Brain microvascular endothelial cell (primary cell): Measurements from ENCODE around the gene PRKG1.

Experiments
- DNase-seq: peaks from one replicate; pipeline ENCODE4 v3.0.0-alpha.2; 2020
- H3K27ac ChIP-seq: fragments of 250-450 bp; sonication (Bioruptor Pico); 2 replicates; pipeline ENCODE4 v1.5.1; 2020; ENCODE audit warnings: mild to moderate bottlenecking, moderate library complexity
- H3K27me3 ChIP-seq: fragments of 250-450 bp; sonication (Bioruptor Pico); replicated peaks from 2 replicates; pipeline ENCODE4 v1.5.1; 2020; ENCODE audit warnings: mild to moderate bottlenecking
- H3K36me3 ChIP-seq: fragments of 250-450 bp; sonication (Bioruptor Pico); replicated peaks from 2 replicates; pipeline ENCODE4 v1.5.1; 2020; ENCODE audit warnings: mild to moderate bottlenecking
- H3K4me3 ChIP-seq: 2 replicates; pipeline ENCODE4 v1.5.1; 2011; ENCODE audit warnings: low read depth, mild to moderate bottlenecking, control low read depth, low read length, moderate library complexity
- in situ Hi-C: cut with HindIII; loops from 2 replicates; pipeline ENCODE4 v1.10.0; 2017; ENCODE audit warnings: low sequenced_read_pairs, low pct_ligation_motif_present
- TF ChIP-seq, protein P1 (sequence below): IDR thresholded peaks from 2 replicates; pipeline ENCODE4 v1.5.1; 2011; ENCODE audit warnings: low read depth, mild to moderate bottlenecking, moderate library complexity, low read length, control low read depth, inconsistent platforms; ENCODE audit errors: missing control alignments

The PRKG1 gene

DNA sequence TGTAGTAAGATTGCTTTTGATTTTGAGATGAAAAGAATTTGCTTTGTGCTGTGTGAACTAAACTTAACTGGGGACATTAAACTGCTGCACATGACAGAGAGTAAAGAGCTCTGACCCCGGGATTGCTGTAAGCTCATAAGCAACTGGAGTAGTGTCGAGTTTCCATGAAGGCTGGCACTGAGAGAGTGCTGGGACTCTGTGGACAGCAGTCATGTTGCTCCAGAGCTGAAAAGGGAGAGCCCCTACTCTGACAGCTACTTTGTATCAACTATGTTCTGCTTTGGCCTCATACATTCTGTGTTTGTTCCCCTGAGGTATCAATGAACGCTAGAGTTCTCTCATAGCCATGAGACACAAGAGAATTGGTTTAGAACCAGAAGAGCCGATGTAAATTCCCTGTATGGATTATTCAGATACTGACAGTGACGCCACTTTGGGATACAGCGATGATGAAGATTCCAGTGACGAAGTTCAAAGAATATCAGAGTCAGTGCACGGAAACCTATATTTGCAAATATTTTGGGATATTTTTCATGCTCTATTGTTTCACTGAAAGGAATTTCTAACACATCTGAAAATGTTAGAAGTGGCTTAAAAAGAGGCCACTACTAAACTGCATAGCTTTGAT lies 1053.9 kb downstream of the PRKG1 start:
- in situ Hi-C loops, result no loop called here
- H3K36me3 ChIP-seq, result no peaks in the 10 kb centered on the region
- no peak for DNase-seq
- H3K27me3 ChIP-seq, result no peaks in the 10 kb centered on the region
- H3K4me3 ChIP-seq, result no peak overlapping the region
- no peak overlapping the region for H3K27ac ChIP-seq
- TF ChIP-seq, protein P1, sequence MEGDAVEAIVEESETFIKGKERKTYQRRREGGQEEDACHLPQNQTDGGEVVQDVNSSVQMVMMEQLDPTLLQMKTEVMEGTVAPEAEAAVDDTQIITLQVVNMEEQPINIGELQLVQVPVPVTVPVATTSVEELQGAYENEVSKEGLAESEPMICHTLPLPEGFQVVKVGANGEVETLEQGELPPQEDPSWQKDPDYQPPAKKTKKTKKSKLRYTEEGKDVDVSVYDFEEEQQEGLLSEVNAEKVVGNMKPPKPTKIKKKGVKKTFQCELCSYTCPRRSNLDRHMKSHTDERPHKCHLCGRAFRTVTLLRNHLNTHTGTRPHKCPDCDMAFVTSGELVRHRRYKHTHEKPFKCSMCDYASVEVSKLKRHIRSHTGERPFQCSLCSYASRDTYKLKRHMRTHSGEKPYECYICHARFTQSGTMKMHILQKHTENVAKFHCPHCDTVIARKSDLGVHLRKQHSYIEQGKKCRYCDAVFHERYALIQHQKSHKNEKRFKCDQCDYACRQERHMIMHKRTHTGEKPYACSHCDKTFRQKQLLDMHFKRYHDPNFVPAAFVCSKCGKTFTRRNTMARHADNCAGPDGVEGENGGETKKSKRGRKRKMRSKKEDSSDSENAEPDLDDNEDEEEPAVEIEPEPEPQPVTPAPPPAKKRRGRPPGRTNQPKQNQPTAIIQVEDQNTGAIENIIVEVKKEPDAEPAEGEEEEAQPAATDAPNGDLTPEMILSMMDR, result no peak

DNA sequence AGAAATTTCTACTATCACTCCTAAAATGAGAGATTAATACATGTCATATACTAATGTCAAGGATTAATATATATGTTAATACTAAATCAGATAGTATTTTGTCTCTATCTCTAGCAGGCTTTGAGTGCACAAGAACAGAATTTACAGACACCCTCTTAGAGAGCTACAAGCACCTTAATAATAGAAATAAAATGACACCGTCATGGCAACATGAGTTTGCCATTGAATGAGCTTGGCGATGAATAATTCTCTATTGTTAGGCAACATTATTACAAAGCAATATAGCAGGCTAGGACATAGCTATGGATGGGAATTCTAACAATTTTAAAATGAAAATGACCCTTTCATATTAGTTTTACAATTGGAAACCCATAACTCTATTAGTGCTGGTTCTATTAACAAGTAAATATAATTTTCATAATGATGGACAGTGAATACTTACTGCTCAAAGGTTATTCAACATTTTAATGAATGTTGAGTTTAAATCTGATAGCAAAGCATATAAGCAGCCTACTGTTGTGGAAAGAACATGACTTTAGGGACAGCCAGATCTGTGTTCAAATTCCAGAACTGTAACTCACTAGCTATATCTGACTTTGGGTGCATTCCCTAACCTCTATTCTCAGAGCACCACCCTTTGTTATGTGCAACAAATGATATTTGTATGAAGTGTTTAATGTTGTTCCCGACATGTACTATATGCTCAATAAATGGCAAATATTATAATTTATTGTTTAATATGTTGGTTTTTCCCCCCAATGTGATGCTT lies 1055.3 kb downstream of the PRKG1 start:
- Histone ChIP-seq H3K27ac (no peak overlapping the region), H3K27me3 (no peaks in the 10 kb centered on the region), H3K4me3 (no peak overlapping the region), H3K36me3 (no peaks in the 10 kb centered on the region)
- DNase-seq, result no peak
- TF ChIP-seq, protein P1, result no peak
- in situ Hi-C loops, result no loop called here

DNA sequence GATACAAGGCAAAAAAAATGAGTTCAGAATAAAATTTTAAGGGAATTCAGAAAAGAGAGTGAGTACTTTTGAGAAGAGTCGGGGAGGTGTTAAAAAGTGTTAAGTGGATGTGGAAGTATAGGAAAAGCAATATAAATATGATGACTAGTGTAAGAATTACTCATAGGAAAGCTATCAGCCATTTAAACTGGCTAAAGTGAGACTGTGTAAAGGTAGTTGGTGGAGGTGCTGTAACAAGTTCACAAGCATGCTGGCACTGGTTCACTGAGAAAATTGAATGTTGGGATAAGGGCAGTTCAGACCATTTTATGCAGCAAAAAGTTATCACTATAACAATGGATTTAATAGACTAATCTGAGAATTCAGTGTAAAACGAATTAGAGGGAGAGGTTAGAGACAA lies 1060.8 kb downstream of the PRKG1 start:
- DNase-seq, result no peak
- in situ Hi-C loops, result no loop called here
- Histone ChIP-seq H3K27ac (no peak overlapping the region), H3K36me3 (no peaks in the 10 kb centered on the region), H3K27me3 (no peaks in the 10 kb centered on the region), H3K4me3 (no peak overlapping the region)
- TF ChIP-seq, protein P1, result no peak

DNA sequence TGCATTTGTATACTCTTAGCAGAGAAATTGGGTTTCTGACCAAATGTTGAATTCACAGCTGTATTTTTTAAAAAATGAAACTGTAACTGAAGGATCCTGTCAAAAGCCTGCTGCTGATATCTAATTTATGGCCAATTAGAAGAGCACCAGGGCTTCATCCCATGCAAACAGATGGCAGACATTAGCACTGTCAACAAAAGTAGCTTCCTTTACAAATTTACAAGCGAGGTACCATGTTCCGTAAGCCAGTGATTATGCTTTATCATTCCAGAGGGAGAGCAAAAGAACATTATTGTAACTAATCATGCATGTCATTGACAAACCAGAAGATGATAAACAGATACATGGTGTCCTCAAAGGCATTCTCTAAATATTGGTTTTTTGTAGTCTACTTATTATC lies 1062.6 kb downstream of the PRKG1 start:
- Histone ChIP-seq H3K27ac (no peak overlapping the region), H3K36me3 (no peaks in the 10 kb centered on the region), H3K27me3 (no peaks in the 10 kb centered on the region), H3K4me3 (no peak overlapping the region)
- DNase-seq, result no peak
- TF ChIP-seq, protein P1, result no peak
- in situ Hi-C loops, result no loop called here

DNA sequence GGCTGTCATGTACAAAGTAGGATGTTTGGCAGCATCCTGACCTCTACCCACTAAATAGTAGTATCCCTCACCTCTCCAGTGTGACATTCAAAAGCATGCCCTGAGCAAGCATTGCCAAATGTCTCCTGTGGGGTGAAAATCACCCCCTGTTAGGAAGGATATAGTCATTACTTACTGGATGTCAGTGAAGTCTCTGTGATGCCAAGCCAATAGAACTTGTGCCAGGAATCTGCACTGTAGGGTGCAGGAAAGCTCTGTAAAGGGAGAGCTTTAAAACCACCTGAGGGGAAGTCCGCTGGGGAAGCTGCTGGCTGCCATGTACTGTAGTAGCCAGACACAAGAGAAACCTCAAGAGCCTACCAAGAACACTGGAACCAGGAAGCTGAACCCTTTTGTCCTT lies 1069.1 kb downstream of the PRKG1 start:
- H3K27ac ChIP-seq, result no peak overlapping the region
- H3K27me3 ChIP-seq, result no peaks in the 10 kb centered on the region
- H3K36me3 ChIP-seq, result no peaks in the 10 kb centered on the region
- DNase-seq, result no peak
- TF ChIP-seq, protein P1, result no peak
- in situ Hi-C loops, result no loop called here
- no peak overlapping the region for H3K4me3 ChIP-seq
